Skeletal muscle tissue (tissue), 4 donors: ENCODE measurements around the gene ZNHIT6. TPM values are rescaled to one million over a fixed set of nuclear protein-coding genes. Genes with fewer than 3 reads are reported as not detected.

Source experiments
- H3K27ac ChIP-seq: one replicate; pipeline ENCODE4 v1.7.0; 2013; ENCODE audit warnings: mild to moderate bottlenecking, low read depth, low read length, inconsistent platforms
- H3K27me3 ChIP-seq, 3 donors: one replicate each; pipeline ENCODE4 v1.7.0; 2013; ENCODE audit warnings: low read length in 3 of 3; ENCODE audit not compliant: control insufficient read depth in 3 of 3, insufficient read depth in 3 of 3
- H3K36me3 ChIP-seq, 3 donors: one replicate each; pipeline ENCODE4 v1.7.0; 2013; ENCODE audit warnings: low read length in 3 of 3; ENCODE audit not compliant: control insufficient read depth in 3 of 3, insufficient read depth in 3 of 3
- H3K4me1 ChIP-seq, 3 donors: one replicate each; pipeline ENCODE4 v1.7.0; 2013; ENCODE audit warnings: low read length in 3 of 3, mild to moderate bottlenecking in 3 of 3; ENCODE audit not compliant: control insufficient read depth in 3 of 3, insufficient read depth in 3 of 3
- H3K4me3 ChIP-seq, 3 donors: one replicate each; pipeline ENCODE4 v1.7.0; 2013; ENCODE audit warnings: low read length in 3 of 3
- H3K9ac ChIP-seq, 3 donors: one replicate each; pipeline ENCODE4 v1.7.0; 2013; ENCODE audit warnings: low read length in 3 of 3, mild to moderate bottlenecking in 3 of 3, moderate library complexity in 2 of 3, low read depth in 1 of 3
- H3K9me3 ChIP-seq, 3 donors: one replicate each; pipeline ENCODE4 v1.7.0; 2013; ENCODE audit warnings: low read length in 3 of 3; ENCODE audit not compliant: control insufficient read depth in 3 of 3
- total RNA-seq: library from RNA; depleted of rRNA; stranded (reverse); fragments of >200 nt; gene quantifications from one replicate; pipeline ENCODE4 v1.2.3, GENCODE V29; 2014
- donor health status: Osteomylitis.

ZNHIT6 gene
- total RNA-seq, 1 donor from 2014 or later, result 9.4 TPM

- Histone ChIP-seq H3K4me1 (peaks cover 19 to 22% (median 21%) of the 10 kb centered on the region in 3 donors), H3K4me3 (no peak overlapping the region), H3K27me3 (no peaks in the 10 kb centered on the region), H3K9ac (peak overlapping the region in 1 of 3 donors; percentile 54), H3K36me3 (peaks cover 0 to 2% (median 0%) of the 10 kb centered on the region in 3 donors), H3K9me3 (no peaks in the 10 kb centered on the region), H3K27ac (peak overlapping the region; percentile 19)
Observed at GRCh38 chr1:85628791-85629531, 79.3 kb downstream of the ZNHIT6 start.

- Histone ChIP-seq H3K4me1 (peaks cover 19 to 22% (median 21%) of the 10 kb centered on the region in 3 donors), H3K36me3 (peaks cover 0 to 7% (median 0%) of the 10 kb centered on the region in 3 donors), H3K9ac (no peak overlapping the region), H3K27me3 (no peaks in the 10 kb centered on the region), H3K9me3 (peaks cover 0 to 6% (median 0%) of the 10 kb centered on the region in 3 donors), H3K27ac (peak overlapping the region; percentile 3), H3K4me3 (peak overlapping the region in 1 of 3 donors; percentile 19)
Observed at GRCh38 chr1:85626818-85627217, 81.4 kb downstream of the ZNHIT6 start.

- peaks cover 0 to 7% (median 0%) of the 10 kb centered on the region in 3 donors for H3K36me3 ChIP-seq
- H3K27ac ChIP-seq, result no peak overlapping the region
Observed at GRCh38 chr1:85624361-85624760, 83.9 kb downstream of the ZNHIT6 start.

GRCh38 chr1:85623061-85623471, 85.2 kb downstream of the ZNHIT6 start:
- Histone ChIP-seq H3K9ac (no peak overlapping the region), H3K9me3 (peaks cover 0 to 9% (median 2%) of the 10 kb centered on the region in 3 donors), H3K27ac (no peak overlapping the region), H3K4me1 (peaks cover 11 to 16% (median 13%) of the 10 kb centered on the region in 3 donors), H3K4me3 (no peak overlapping the region), H3K27me3 (no peaks in the 10 kb centered on the region), H3K36me3 (peaks cover 0 to 7% (median 0%) of the 10 kb centered on the region in 3 donors)

More at GRCh38 chr1:85624361-85624760, 83.9 kb downstream of the ZNHIT6 start:
- Histone ChIP-seq H3K4me1 (peaks cover 19 to 21% (median 20%) of the 10 kb centered on the region in 3 donors), H3K27me3 (no peaks in the 10 kb centered on the region), H3K4me3 (no peak overlapping the region), H3K9me3 (peaks cover 0 to 9% (median 2%) of the 10 kb centered on the region in 3 donors), H3K9ac (no peak overlapping the region)

GRCh38 chr1:85621430-85621829, 86.8 kb downstream of the ZNHIT6 start:
- H3K27me3 ChIP-seq, result no peaks in the 10 kb centered on the region
- peaks cover 0 to 7% (median 0%) of the 10 kb centered on the region in 3 donors for H3K36me3 ChIP-seq
- H3K27ac ChIP-seq, result no peak overlapping the region
- H3K4me3 ChIP-seq, result no peak overlapping the region
- H3K9ac ChIP-seq, result no peak overlapping the region
- H3K4me1 ChIP-seq, result peaks cover 2 to 6% (median 3%) of the 10 kb centered on the region in 3 donors
- peaks cover 0 to 9% (median 2%) of the 10 kb centered on the region in 3 donors for H3K9me3 ChIP-seq

- Histone ChIP-seq H3K9ac (no peak overlapping the region), H3K4me1 (peaks cover 6 to 8% (median 7%) of the 10 kb centered on the region in 3 donors), H3K9me3 (peaks cover 0 to 9% (median 2%) of the 10 kb centered on the region in 3 donors), H3K27me3 (no peaks in the 10 kb centered on the region), H3K27ac (no peak overlapping the region), H3K36me3 (peaks cover 0 to 3% (median 0%) of the 10 kb centered on the region in 3 donors), H3K4me3 (no peak overlapping the region)
Observed at GRCh38 chr1:85617633-85618100, 90.6 kb downstream of the ZNHIT6 start.

GRCh38 chr1:85616736-85617135, 91.5 kb downstream of the ZNHIT6 start:
- Histone ChIP-seq H3K27ac (no peak overlapping the region), H3K4me1 (peaks cover 15 to 16% (median 16%) of the 10 kb centered on the region in 3 donors), H3K36me3 (no peaks in the 10 kb centered on the region), H3K9me3 (peaks cover 0 to 3% (median 2%) of the 10 kb centered on the region in 3 donors), H3K27me3 (no peaks in the 10 kb centered on the region), H3K9ac (no peak overlapping the region), H3K4me3 (no peak overlapping the region)

GRCh38 chr1:85616364-85616705, 91.9 kb downstream of the ZNHIT6 start:
- peaks cover 16 to 20% (median 20%) of the 10 kb centered on the region in 3 donors for H3K4me1 ChIP-seq
- H3K4me3 ChIP-seq, result no peak overlapping the region
- H3K36me3 ChIP-seq, result no peaks in the 10 kb centered on the region
- H3K9me3 ChIP-seq, result peaks cover 0 to under 1% (median under 1%) of the 10 kb centered on the region in 3 donors
- no peaks in the 10 kb centered on the region for H3K27me3 ChIP-seq
- H3K9ac ChIP-seq, result no peak overlapping the region
- H3K27ac ChIP-seq, result no peak overlapping the region

GRCh38 chr1:85615586-85616363, 92.5 kb downstream of the ZNHIT6 start:
- no peaks in the 10 kb centered on the region for H3K36me3 ChIP-seq

More at GRCh38 chr1:85615586-85616363, 92.5 kb downstream of the ZNHIT6 start:
- Histone ChIP-seq H3K27me3 (no peaks in the 10 kb centered on the region), H3K4me1 (peaks cover 16 to 24% (median 20%) of the 10 kb centered on the region in 3 donors), H3K9ac (no peak overlapping the region), H3K4me3 (no peak overlapping the region), H3K27ac (no peak overlapping the region), H3K9me3 (no peaks in the 10 kb centered on the region)
